ENCODE results near the gene USP47. TPM values are rescaled to one million over a fixed set of nuclear protein-coding genes. Genes with fewer than 3 reads are reported as not detected.

USP47 gene
- total and polyA plus RNA-seq, 10 donors, result 13.7 to 80.8 (median 48.2) TPM

DNA sequence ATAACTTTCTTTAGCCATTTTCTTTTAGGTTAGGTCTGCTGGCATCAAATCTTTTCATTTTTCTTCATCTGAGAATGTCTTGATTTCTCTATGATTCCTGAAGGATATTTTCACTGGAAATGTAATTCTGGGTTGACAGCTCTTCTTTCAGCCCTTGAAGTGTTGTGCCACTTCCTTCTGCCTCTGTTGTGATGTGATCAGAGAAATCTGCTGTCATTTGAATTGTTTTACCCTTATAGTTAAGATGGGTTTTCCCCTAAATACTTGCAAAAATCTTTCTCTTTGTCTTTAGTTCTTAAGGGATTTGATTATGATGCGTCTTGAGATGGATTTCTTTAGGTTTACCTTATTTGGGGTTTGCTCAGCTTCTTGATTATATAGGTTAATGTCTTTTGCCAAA is 23.0 kb downstream of the USP47 start:
- peaks cover 0 to 5% (median 0%) of the 10 kb centered on the region in 6 donors for H3K36me3 ChIP-seq

DNA sequence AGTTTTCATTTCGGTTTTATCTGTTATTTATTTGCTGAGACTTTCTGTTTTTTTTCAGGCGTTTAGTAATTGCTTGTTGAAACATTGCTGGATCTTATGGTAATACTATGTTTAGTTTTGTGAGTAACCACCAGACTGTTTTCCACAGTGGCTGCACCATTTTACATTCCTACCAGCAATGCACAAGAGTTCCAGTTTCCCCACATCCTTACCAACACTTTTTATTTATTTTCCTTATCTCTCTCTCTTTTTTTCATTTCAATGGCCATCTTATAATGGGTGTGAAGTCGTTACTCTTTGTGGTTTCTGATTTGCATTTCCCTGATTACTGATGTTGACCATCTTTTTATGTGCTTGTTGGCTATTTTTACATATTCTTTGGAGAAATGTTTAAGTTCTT is 23.7 kb downstream of the USP47 start:
- intact Hi-C loops (cut with DNase I; ENCODE audit: low total_unique reads), result no loop called here
- H3K9me3 ChIP-seq, result peaks cover 0 to 15% (median 12%) of the 10 kb centered on the region in 8 donors
- peaks cover 0 to 5% (median 0%) of the 10 kb centered on the region in 6 donors for H3K36me3 ChIP-seq
- H3K27me3 ChIP-seq (replicated peaks in 1 of 7), result no peaks in the 10 kb centered on the region
- H3K4me3 ChIP-seq, result no peak overlapping the region
- DNase-seq, result no peak
- TF ChIP-seq, protein P1, sequence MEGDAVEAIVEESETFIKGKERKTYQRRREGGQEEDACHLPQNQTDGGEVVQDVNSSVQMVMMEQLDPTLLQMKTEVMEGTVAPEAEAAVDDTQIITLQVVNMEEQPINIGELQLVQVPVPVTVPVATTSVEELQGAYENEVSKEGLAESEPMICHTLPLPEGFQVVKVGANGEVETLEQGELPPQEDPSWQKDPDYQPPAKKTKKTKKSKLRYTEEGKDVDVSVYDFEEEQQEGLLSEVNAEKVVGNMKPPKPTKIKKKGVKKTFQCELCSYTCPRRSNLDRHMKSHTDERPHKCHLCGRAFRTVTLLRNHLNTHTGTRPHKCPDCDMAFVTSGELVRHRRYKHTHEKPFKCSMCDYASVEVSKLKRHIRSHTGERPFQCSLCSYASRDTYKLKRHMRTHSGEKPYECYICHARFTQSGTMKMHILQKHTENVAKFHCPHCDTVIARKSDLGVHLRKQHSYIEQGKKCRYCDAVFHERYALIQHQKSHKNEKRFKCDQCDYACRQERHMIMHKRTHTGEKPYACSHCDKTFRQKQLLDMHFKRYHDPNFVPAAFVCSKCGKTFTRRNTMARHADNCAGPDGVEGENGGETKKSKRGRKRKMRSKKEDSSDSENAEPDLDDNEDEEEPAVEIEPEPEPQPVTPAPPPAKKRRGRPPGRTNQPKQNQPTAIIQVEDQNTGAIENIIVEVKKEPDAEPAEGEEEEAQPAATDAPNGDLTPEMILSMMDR (IDR thresholded peaks at IDR 0.05 in 8 of 11, conservative IDR thresholded peaks at IDR 0.05 in 3 of 11), result no peak
- TF ChIP-seq POLR2A (IDR thresholded peaks at IDR 0.05) (no peak), POLR2AphosphoS5 (IDR thresholded peaks at IDR 0.05) (no peak)
- peaks cover 20 to 86% (median 43%) of the 10 kb centered on the region in 6 donors for H3K4me1 ChIP-seq
- 57 to 84% (median 79%) methylated on average over 3 of the region's 3 CpGs for WGBS, 5 donors
- H3K27ac ChIP-seq, result no peak overlapping the region

More for the DNA sequence above, 23.0 kb downstream of the USP47 start:
- 56 to 71% (median 65%) methylated on average over 1 of the region's 1 CpG for WGBS, 5 donors
- DNase-seq, result no peak
- Histone ChIP-seq H3K27ac (no peak overlapping the region), H3K9me3 (peaks cover 0 to 15% (median 12%) of the 10 kb centered on the region in 8 donors), H3K4me3 (no peak overlapping the region), H3K4me1 (peaks cover 19 to 86% (median 42%) of the 10 kb centered on the region in 6 donors), H3K27me3 (replicated peaks in 1 of 7) (no peaks in the 10 kb centered on the region)
- TF ChIP-seq POLR2A (IDR thresholded peaks at IDR 0.05), result no peak
- no peak for TF ChIP-seq POLR2AphosphoS5 (IDR thresholded peaks at IDR 0.05)
- TF ChIP-seq, protein P1 (IDR thresholded peaks at IDR 0.05 in 8 of 11, conservative IDR thresholded peaks at IDR 0.05 in 3 of 11), result no peak
- intact Hi-C loops (cut with DNase I; ENCODE audit: low total_unique reads), result no loop called here

DNA sequence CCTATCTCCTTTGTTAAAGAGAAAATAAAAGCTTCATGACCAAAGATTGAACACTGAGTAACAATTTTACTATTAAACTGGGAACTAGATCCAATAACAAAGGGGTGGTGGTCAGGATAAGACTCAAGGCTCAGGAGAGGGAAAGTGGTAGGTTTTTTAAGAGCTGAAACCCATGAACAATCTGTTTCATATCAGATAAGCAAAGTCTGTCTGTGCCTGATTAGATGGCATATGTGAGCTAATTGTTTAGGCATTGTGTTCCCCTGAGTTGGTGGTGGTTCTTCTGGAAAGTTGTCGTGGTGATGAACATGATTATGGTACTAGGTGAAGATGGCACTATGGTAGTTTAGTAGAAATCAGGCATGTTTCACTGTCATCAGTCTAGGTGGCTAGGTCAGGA is 24.4 kb downstream of the USP47 start:
- Histone ChIP-seq H3K36me3 (peaks cover 0 to 5% (median 0%) of the 10 kb centered on the region in 6 donors), H3K27ac (no peak overlapping the region), H3K4me1 (peaks cover 14 to 86% (median 39%) of the 10 kb centered on the region in 6 donors), H3K27me3 (replicated peaks in 1 of 7) (no peaks in the 10 kb centered on the region), H3K9me3 (peaks cover 0 to 15% (median 12%) of the 10 kb centered on the region in 8 donors), H3K4me3 (no peak overlapping the region)
- 91 to 95% (median 93%) methylated on average over 1 of the region's 1 CpG for WGBS, 5 donors
- DNase-seq, result no peak
- intact Hi-C loops (cut with DNase I; ENCODE audit: low total_unique reads), result no loop called here
- TF ChIP-seq, protein P1 (IDR thresholded peaks at IDR 0.05 in 8 of 11, conservative IDR thresholded peaks at IDR 0.05 in 3 of 11), result no peak
- no peak for TF ChIP-seq POLR2A (IDR thresholded peaks at IDR 0.05)
- no peak for TF ChIP-seq POLR2AphosphoS5 (IDR thresholded peaks at IDR 0.05)

DNA sequence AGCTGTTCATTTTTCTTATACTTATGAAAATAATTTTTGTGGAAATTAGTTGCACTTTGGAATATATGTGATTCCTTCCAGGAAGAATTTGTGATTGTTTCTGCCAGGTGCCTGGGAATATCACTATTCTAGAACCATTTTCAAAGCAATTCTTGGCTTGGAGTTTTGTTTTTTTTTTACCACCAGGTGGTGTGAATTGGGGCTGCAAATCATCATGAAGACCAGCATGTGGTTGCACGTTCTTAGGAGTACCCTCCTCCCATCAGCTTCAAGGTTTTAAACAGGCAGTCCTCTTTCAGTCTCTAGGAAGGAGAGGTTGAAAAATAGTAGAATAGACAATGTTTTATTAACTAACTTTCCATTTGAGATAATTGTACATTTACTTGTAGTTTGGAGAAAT is 25.9 kb downstream of the USP47 start:
- DNase-seq, result no peak
- Histone ChIP-seq H3K27ac (no peak overlapping the region), H3K36me3 (peaks cover 0 to 5% (median 0%) of the 10 kb centered on the region in 6 donors), H3K27me3 (replicated peaks in 1 of 7) (no peaks in the 10 kb centered on the region), H3K9me3 (peaks cover 0 to 15% (median 12%) of the 10 kb centered on the region in 8 donors), H3K4me3 (no peak overlapping the region), H3K4me1 (peaks cover 24 to 86% (median 50%) of the 10 kb centered on the region in 6 donors)
- no peak for TF ChIP-seq POLR2A (IDR thresholded peaks at IDR 0.05)
- TF ChIP-seq POLR2AphosphoS5 (IDR thresholded peaks at IDR 0.05), result no peak
- TF ChIP-seq, protein P1 (IDR thresholded peaks at IDR 0.05 in 8 of 11, conservative IDR thresholded peaks at IDR 0.05 in 3 of 11), result no peak
- WGBS, 5 donors, result 81 to 97% (median 91%) methylated on average over 1 of the region's 1 CpG
- intact Hi-C loops (cut with DNase I; ENCODE audit: low total_unique reads), result no loop called here

All from spleen (tissue), 11 donors.